Measurements from ENCODE around the gene ANKS1A.
"Not testable (repeated sequence)": the region's sequence is repeated elsewhere in the genome, so short reads cannot be mapped to it uniquely, and the experiment has no call there.

The ANKS1A gene

DNA sequence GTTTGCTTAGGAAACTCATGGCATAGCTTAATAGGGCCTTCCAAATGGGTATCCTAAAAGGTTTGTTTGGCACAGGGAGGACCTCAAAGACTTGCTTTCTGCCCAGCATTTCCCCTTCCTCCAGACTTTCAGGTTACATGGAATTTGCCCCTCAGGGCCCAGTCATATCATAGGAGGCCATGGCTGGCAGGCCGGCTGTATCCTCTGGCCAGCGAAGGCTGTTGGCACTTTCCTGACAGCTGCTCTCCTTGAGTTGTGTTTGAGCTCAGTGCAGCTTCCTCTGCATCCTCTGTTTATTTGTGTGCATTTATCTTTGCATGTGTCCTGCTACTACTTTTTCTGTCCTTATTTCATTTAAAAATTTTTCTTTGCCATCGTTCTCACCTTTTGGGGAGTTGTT lies 90.9 kb downstream of the ANKS1A start:
- Mint-ChIP-seq H3K4me3 (no peak overlapping the region), H3K4me1 (no peaks in the 10 kb centered on the region), H3K27me3 (no peaks in the 10 kb centered on the region), H3K27ac (no peak overlapping the region), H3K9me3 (no peaks in the 10 kb centered on the region)
- ATAC-seq (no peak), DNase-seq (no peak)

- Mint-ChIP-seq H3K27me3 (no peaks in the 10 kb centered on the region), H3K27ac (peak overlapping the region in 1 of 2 donors; percentile 19), H3K4me1 (no peaks in the 10 kb centered on the region), H3K4me3 (no peak overlapping the region), H3K9me3 (no peaks in the 10 kb centered on the region)
- DNase-seq (no peak), ATAC-seq (no peak)
These were observed 92.3 kb downstream of the ANKS1A start for GRCh38 chr6:34981366-34981765.

- H3K27me3 Mint-ChIP-seq, result no peaks in the 10 kb centered on the region
- DNase-seq, result no peak
- no peaks in the 10 kb centered on the region for H3K9me3 Mint-ChIP-seq
- H3K4me3 Mint-ChIP-seq, result no peak overlapping the region
- H3K27ac Mint-ChIP-seq, result peak overlapping the region in 1 of 2 donors; percentile 19
- ATAC-seq, result no peak
- no peaks in the 10 kb centered on the region for H3K4me1 Mint-ChIP-seq
These were observed 92.9 kb downstream of the ANKS1A start for GRCh38 chr6:34981951-34982350.

- Mint-ChIP-seq H3K4me1 (no peaks in the 10 kb centered on the region), H3K9me3 (no peaks in the 10 kb centered on the region), H3K27ac (peak overlapping the region in 1 of 2 donors; percentile 19), H3K4me3 (no peak overlapping the region), H3K27me3 (no peaks in the 10 kb centered on the region)
- DNase-seq (no peak), ATAC-seq (no peak)
These were observed 93.4 kb downstream of the ANKS1A start for GRCh38 chr6:34982424-34982852.

DNA sequence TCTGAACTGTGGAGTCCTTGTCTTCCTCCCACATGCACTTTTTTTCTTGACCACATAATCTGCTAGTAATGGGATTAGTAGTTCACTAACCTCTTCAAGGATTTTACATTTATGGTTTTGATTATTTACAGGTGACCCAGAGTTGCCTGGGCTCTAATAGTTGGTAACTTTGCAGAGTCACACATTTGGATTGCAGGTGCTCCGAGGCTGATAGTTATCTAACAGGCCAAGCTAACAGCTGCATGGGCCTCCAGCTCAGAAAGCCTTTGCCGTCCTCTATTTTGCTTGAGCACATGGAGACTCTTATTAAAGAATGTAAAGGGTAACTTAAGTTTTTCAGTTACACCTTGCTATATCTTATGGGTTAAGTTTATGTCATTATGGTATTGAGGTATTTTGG lies 95.4 kb downstream of the ANKS1A start:
- no peaks in the 10 kb centered on the region for H3K4me1 Mint-ChIP-seq
- H3K4me3 Mint-ChIP-seq, result no peak overlapping the region
- DNase-seq, result no peak
- no peaks in the 10 kb centered on the region for H3K27me3 Mint-ChIP-seq
- no peaks in the 10 kb centered on the region for H3K9me3 Mint-ChIP-seq
- H3K27ac Mint-ChIP-seq, result no peak overlapping the region
- ATAC-seq, result no peak

DNA sequence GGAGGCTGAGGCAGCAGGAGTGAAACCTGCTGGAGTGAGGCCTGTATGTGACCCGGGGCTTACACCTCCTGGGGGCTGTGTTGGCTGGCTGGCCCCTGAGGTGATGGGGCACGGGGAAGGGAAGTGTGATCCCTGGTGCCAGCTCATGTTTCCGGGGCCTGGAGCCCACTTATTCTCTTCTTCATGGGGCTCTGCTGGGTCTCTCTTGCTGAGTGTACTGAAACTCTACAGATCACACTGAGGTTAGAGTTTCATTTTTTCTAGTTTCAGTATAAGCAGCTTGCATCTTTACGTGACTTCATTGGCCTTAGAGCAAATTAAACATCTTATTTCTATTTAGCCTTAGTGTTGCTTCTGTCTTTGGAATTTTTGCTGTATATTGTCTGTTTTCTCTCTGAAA lies 96.2 kb downstream of the ANKS1A start:
- Mint-ChIP-seq H3K27ac (peak overlapping the region in 1 of 2 donors; percentile 81), H3K27me3 (no peaks in the 10 kb centered on the region), H3K4me3 (no peak overlapping the region), H3K9me3 (no peaks in the 10 kb centered on the region), H3K4me1 (no peaks in the 10 kb centered on the region)
- DNase-seq (no peak), ATAC-seq (no peak)

- Mint-ChIP-seq H3K9me3 (no peaks in the 10 kb centered on the region), H3K4me3 (no peak overlapping the region), H3K4me1 (no peaks in the 10 kb centered on the region), H3K27me3 (no peaks in the 10 kb centered on the region), H3K27ac (no peak overlapping the region)
- ATAC-seq (peak; percentile 55), DNase-seq (peak; percentile 42 to 52)
These were observed 97.8 kb downstream of the ANKS1A start for GRCh38 chr6:34986845-34987246.

- no peak for ATAC-seq
- H3K27me3 Mint-ChIP-seq, result no peaks in the 10 kb centered on the region
- H3K27ac Mint-ChIP-seq, result no peak overlapping the region
- H3K4me1 Mint-ChIP-seq, result no peaks in the 10 kb centered on the region
- DNase-seq, result no peak
- H3K9me3 Mint-ChIP-seq, result no peaks in the 10 kb centered on the region
- H3K4me3 Mint-ChIP-seq, result no peak overlapping the region
These were observed 98.5 kb downstream of the ANKS1A start for GRCh38 chr6:34987506-34987905.

DNA sequence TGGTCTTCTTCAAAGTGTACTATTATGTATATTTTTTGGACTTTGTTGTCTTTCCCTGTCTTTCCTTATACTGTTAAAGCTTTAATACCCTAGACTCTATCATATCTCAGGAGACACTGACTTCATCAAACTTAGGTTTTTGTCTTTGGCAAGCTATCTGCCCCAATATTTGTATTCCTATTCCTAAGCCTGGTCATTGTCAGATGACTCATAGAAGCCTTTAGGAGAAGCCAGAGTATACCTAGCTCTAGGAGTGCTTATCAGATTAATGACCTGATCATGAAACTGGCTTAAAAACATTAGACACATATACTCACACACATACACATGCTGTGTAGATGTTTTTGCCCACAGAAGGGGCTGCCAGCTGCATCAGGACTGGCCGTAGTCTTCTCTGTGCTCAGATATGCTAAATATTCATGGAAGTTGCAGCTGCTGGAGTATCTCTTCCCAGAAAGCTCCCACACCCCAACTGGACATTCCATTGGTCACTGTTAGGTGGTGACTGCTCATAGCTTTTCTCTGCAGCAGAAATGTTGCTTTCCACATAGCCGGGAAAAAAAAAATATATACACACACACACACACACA lies 102.0 kb downstream of the ANKS1A start:
- no peaks in the 10 kb centered on the region for H3K27me3 Mint-ChIP-seq
- H3K9me3 Mint-ChIP-seq, result no peaks in the 10 kb centered on the region
- H3K27ac Mint-ChIP-seq, result no peak overlapping the region
- H3K4me1 Mint-ChIP-seq, result no peaks in the 10 kb centered on the region
- no peak for DNase-seq
- ATAC-seq, result no peak
- no peak overlapping the region for H3K4me3 Mint-ChIP-seq

GRCh38 chr6:34992376-34992775 lies 103.3 kb downstream of the ANKS1A start:
- Mint-ChIP-seq H3K9me3 (no peaks in the 10 kb centered on the region), H3K27me3 (no peaks in the 10 kb centered on the region), H3K4me1 (no peaks in the 10 kb centered on the region), H3K27ac (no peak overlapping the region), H3K4me3 (no peak overlapping the region)
- DNase-seq, result no peak
- ATAC-seq, result no peak

GRCh38 chr6:34993213-34993612 lies 104.2 kb downstream of the ANKS1A start:
- no peaks in the 10 kb centered on the region for H3K4me1 Mint-ChIP-seq
- DNase-seq (no peak), ATAC-seq (no peak)
- no peaks in the 10 kb centered on the region for H3K9me3 Mint-ChIP-seq
- no peak overlapping the region for H3K27ac Mint-ChIP-seq
- H3K4me3 Mint-ChIP-seq, result no peak overlapping the region
- no peaks in the 10 kb centered on the region for H3K27me3 Mint-ChIP-seq

- Mint-ChIP-seq H3K27ac (no peak overlapping the region), H3K4me1 (no peaks in the 10 kb centered on the region), H3K9me3 (no peaks in the 10 kb centered on the region), H3K27me3 (no peaks in the 10 kb centered on the region), H3K4me3 (no peak overlapping the region)
- ATAC-seq (no peak), DNase-seq (no peak)
These were observed 105.6 kb downstream of the ANKS1A start for GRCh38 chr6:34994693-34995092.

- not testable (repeated sequence) for H3K27me3 Mint-ChIP-seq, H3K27ac Mint-ChIP-seq, H3K4me1 Mint-ChIP-seq, DNase-seq, H3K4me3 Mint-ChIP-seq, H3K9me3 Mint-ChIP-seq, ATAC-seq
These were observed 109.4 kb downstream of the ANKS1A start for GRCh38 chr6:34998417-34998816.

DNA sequence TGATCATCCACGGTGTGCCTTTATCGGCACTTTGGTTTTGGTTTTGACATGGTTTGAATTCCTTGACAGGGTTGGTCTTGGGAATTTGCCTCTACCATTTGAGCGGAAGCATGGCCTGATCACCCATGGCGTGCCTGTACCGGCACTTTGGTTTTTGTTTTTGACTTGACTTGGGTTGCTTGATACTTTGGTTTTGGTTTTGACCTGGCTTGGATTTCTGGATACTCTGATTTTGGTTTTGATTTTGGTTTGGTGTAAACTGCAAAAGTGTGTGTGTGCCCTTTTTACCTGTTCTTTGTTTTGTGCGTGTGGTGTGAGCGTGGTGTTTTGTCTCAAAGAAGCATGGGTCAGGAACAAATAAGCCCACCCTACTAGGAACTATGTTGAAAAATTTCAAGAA lies 110.1 kb downstream of the ANKS1A start:
- H3K4me1 Mint-ChIP-seq, ATAC-seq, H3K9me3 Mint-ChIP-seq, H3K4me3 Mint-ChIP-seq, DNase-seq, H3K27ac Mint-ChIP-seq, H3K27me3 Mint-ChIP-seq: not testable (repeated sequence)

DNA sequence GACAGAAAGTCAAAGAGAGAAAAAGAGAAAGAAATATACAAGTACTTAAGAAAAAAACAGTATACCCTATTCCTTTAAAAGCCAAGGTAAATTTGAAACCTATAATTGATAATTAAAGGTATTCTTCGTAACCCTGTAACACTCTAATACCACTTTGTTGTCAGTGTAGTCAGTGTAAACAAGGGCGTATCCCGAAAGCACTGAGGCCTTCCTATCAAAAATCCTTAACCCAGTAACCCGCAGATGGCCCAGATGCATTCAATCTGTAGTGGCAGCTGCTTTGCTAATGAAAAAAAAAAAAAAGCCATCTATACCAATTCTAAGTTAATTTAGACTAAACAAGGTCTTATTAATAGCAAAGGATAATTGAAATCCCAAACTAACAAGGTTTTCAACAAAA lies 110.9 kb downstream of the ANKS1A start:
- not testable (repeated sequence) for H3K27me3 Mint-ChIP-seq, ATAC-seq, H3K27ac Mint-ChIP-seq

DNA sequence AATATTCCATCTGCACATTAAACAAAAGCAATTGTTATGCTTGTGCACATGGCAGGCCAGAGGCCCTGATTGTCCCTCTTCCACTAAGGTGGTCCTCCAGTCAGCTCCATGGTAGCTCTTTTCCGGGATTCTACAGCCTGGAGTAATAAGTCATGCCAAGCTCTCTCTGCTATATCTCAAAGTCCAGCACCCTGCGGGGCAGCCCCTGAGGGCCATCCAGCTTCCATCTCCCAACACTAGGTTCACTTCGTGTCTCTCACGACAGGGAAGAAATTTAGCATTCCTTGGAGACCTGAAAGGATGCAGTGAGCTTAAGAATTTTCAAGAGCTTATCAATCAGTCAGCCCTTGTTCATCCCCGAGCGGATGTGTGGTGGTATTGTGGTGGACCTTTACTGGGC lies 112.3 kb downstream of the ANKS1A start:
- H3K27ac Mint-ChIP-seq, ATAC-seq, DNase-seq, H3K4me3 Mint-ChIP-seq, H3K27me3 Mint-ChIP-seq, H3K9me3 Mint-ChIP-seq, H3K4me1 Mint-ChIP-seq: not testable (repeated sequence)

More for the DNA sequence above, 110.9 kb downstream of the ANKS1A start:
- not testable (repeated sequence) for H3K4me3 Mint-ChIP-seq, H3K9me3 Mint-ChIP-seq, H3K4me1 Mint-ChIP-seq, DNase-seq

DNA sequence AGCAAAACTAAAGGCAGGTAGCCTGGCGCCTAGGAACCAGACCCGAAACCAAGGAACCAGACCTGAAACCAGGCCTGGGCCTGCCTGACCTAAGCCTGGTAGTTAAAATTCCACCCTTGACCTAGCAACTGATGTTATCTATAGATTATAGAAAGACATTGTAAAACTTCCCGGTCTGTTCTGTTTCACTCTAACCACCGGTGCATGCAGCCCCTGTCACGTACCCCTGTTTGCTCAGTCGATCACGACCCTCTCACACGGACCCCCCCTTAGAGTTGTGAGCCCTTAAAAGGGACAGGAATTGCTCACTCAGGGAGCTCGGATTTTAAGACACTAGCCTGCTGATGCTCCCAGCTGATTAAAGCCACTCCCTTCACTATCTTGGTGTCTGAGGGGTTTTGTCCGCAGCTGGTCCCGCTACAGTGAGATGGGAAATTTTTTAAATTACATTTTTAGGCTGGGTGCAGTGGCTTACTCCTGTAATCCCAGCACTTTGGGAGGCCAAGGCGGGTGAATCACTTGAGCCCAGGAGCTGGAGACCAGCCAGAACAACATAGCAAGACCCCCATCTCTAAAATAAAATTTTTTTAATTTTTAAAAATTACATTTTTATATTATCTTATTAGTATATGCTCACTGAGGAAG lies 115.0 kb downstream of the ANKS1A start:
- not testable (repeated sequence) for H3K27ac Mint-ChIP-seq, H3K9me3 Mint-ChIP-seq, H3K4me1 Mint-ChIP-seq, DNase-seq, ATAC-seq, H3K27me3 Mint-ChIP-seq, H3K4me3 Mint-ChIP-seq
